ENCODE measurements around the gene PAGR1. TPM values are rescaled to one million over a fixed set of nuclear protein-coding genes. Genes with fewer than 3 reads are reported as not detected.

Gene PAGR1
- total and polyA plus RNA-seq, 2 of the 13 experiments (the other 11 are each of a cell fraction or from before 2014, with no cell fraction given) = 9.8 to 66.4 TPM

GRCh38 chr16:29804020-29804419 is 11.9 kb upstream of the PAGR1 start:
- Histone ChIP-seq H3K9me3 (ENCODE audit: low read length) (no peaks in the 10 kb centered on the region), H3K4me3 (replicated peaks in 1 of 3; ENCODE audit: insufficient read depth in 1 of 3, low read depth in 2 of 3, low read length in 3 of 3) (peak overlapping the region in 2 of 3 experiments; percentile 77 to 85; a peak in 1 of 6 replicates), H3K79me2 (ENCODE audit: insufficient read depth, low read length) (peaks cover 20% of the 10 kb centered on the region), H3K36me3 (replicated peaks in 1 of 2; ENCODE audit: control insufficient read depth in 1 of 2, insufficient read depth in 2 of 2, low read length in 2 of 2) (peaks cover 18 to 54% of the 10 kb centered on the region in 2 experiments), H4K20me1 (ENCODE audit: insufficient read depth, low read length) (peaks cover 11% of the 10 kb centered on the region; the same call in 1 of the 2 replicates), H3K27ac (ENCODE audit: extremely low read length, insufficient read depth, low read length) (peak overlapping the region; percentile 88), H3K4me1 (ENCODE audit: insufficient read depth, low read length) (peaks cover 35% of the 10 kb centered on the region), H2AFZ (ENCODE audit: low read length) (no peak overlapping the region), H3K4me2 (ENCODE audit: low read depth, low read length) (peak overlapping the region; percentile 95), H3K27me3 (ENCODE audit: control insufficient read depth in 1 of 2, insufficient read depth in 2 of 2, low read length in 2 of 2) (no peaks in the 10 kb centered on the region), H3K9ac (ENCODE audit: insufficient read depth, low read depth, low read length) (peak overlapping the region; percentile 88; the same call in 1 of the 2 replicates)
- ChIA-PET POLR2A (interaction anchor here (0.7 to 3.8 kb wide), 18 partner anchors 9 to 335 kb away, joined by 3 to 37 read pairs (median 4); partner anchors contain the start of genes ASPHD1, KIF22, MVP and PAGR1), CTCF (ENCODE audit: low intra/inter-chr PET ratio, low total read pairs) (no interaction called here)
- TF ChIP-seq ARID3A (IDR thresholded peaks at IDR 0.05; ENCODE audit: low read depth, low read length) (no peak), ZFP1 (CRISPR knock-in tag; IDR thresholded peaks at IDR 0.05) (no peak), ZC3H4 (CRISPR knock-in tag; IDR thresholded peaks at IDR 0.05; ENCODE audit: borderline replicate concordance) (peak; percentile 59; the same call in 1 of the 2 replicates), DNMT1 (CRISPR knock-in tag; IDR thresholded peaks at IDR 0.05) (0 out of 2 replicates have a peak, but pooled peaks have one; percentile 42), WIZ (CRISPR knock-in tag; IDR thresholded peaks at IDR 0.05) (peak; percentile 59; the same call in 1 of the 2 replicates), ZBTB38 (CRISPR knock-in tag; IDR thresholded peaks at IDR 0.05) (0 out of 2 replicates have a peak, but pooled peaks have one; percentile 23), TEAD3 (CRISPR knock-in tag; optimal IDR thresholded peaks at IDR 0.05; ENCODE audit: borderline replicate concordance) (peak; percentile 39), SETDB1 (CRISPR knock-in tag; IDR thresholded peaks at IDR 0.05; ENCODE audit: borderline replicate concordance) (no peak), AKAP8 (CRISPR knock-in tag; IDR thresholded peaks at IDR 0.05) (peak; percentile 18; the same call in 1 of the 2 replicates), IRF9 (CRISPR knock-in tag; IDR thresholded peaks at IDR 0.05; ENCODE audit: borderline replicate concordance) (peak; percentile 20; the same call in 1 of the 2 replicates)
- FAIRE-seq = no peak
- intact Hi-C loops (cut with micrococcal nuclease; ENCODE audit: unreplicated experiment) (no loop called here), in situ Hi-C loops (cut with HindIII; ENCODE audit: extremely low pct_ligation_motif_present, low pct_unique_long_range_greater_than_20kb) (loop anchor here (25.0 kb wide), 1 partner anchor 858 kb away; the partner anchor contains the start of genes FBRS and PRR14)
- 92% methylated on average over 8 of the region's 8 CpGs for WGBS (ENCODE audit: low lambda C conversion rate)
- no peak for DNase-seq (ENCODE audit: low spot score)
- BruUV-seq (replicated peaks) = no TSS peak
- ATAC-seq = no peak

All from HepG2 (cell line).